GM12878 (cell line): ENCODE data around the gene TRIM49D1.
"Not testable (repeated sequence)": the region's sequence is repeated elsewhere in the genome, so short reads cannot be mapped to it uniquely, and the experiment has no call there.

Experiments
- CBX3 ChIP-seq: fragments of 200-600 bp; sonication (generic); IDR thresholded peaks from 2 replicates; pipeline ENCODE4 v1.6.1; 2016; ENCODE audit warnings: low read depth, borderline replicate concordance
- CTCF ChIP-seq, 3 experiments: IDR thresholded peaks in 2 of 3; conservative IDR thresholded peaks in 1 of 3; 2 replicates each; pipeline ENCODE4 v1.5.1; 2011; ENCODE audit warnings: low read depth in 3 of 3, low read length in 3 of 3, mild to moderate bottlenecking in 3 of 3, control low read depth in 2 of 3, moderate library complexity in 2 of 3, inconsistent platforms in 1 of 3, mixed read lengths in 1 of 3; ENCODE audit not compliant: control insufficient read depth in 2 of 3, insufficient read depth in 1 of 3; ENCODE audit errors: extremely low read depth in 1 of 3
- KDM1A ChIP-seq: fragments of 200-600 bp; sonication (generic); IDR thresholded peaks from 2 replicates; pipeline ENCODE4 v1.6.1; 2016; ENCODE audit warnings: borderline replicate concordance
- WRNIP1 ChIP-seq: IDR thresholded peaks from 2 replicates; pipeline ENCODE4 v1.6.1; 2011; ENCODE audit warnings: low read depth, low read length, improper control_type of control experiment, borderline replicate concordance

GRCh38 chr11:89900809-89901208 is 21.2 kb downstream of the TRIM49D1 start:
- TF ChIP-seq CTCF (IDR thresholded peaks at IDR 0.05 in 2 of 3, conservative IDR thresholded peaks at IDR 0.05 in 1 of 3; ENCODE audit: control insufficient read depth in 2 of 3, extremely low read depth in 1 of 3, insufficient read depth in 1 of 3, low read depth in 3 of 3, low read length in 3 of 3); KDM1A; WRNIP1; CBX3: not testable (repeated sequence)
